ACHN (cell line): ENCODE data around the gene TNFAIP3.
"Not testable (repeated sequence)": the region's sequence is repeated elsewhere in the genome, so short reads cannot be mapped to it uniquely, and the experiment has no call there.

Source experiments
- DNase-seq: peaks from one replicate; pipeline ENCODE4 v3.0.0-alpha.2; 2015
- in situ Hi-C: cut with HindIII; loops from 2 replicates; pipeline ENCODE4 v1.10.0; 2017; ENCODE audit warnings: low sequenced_read_pairs, low pct_ligation_motif_present, low pct_unique_long_range_greater_than_20kb

TNFAIP3 gene

DNA sequence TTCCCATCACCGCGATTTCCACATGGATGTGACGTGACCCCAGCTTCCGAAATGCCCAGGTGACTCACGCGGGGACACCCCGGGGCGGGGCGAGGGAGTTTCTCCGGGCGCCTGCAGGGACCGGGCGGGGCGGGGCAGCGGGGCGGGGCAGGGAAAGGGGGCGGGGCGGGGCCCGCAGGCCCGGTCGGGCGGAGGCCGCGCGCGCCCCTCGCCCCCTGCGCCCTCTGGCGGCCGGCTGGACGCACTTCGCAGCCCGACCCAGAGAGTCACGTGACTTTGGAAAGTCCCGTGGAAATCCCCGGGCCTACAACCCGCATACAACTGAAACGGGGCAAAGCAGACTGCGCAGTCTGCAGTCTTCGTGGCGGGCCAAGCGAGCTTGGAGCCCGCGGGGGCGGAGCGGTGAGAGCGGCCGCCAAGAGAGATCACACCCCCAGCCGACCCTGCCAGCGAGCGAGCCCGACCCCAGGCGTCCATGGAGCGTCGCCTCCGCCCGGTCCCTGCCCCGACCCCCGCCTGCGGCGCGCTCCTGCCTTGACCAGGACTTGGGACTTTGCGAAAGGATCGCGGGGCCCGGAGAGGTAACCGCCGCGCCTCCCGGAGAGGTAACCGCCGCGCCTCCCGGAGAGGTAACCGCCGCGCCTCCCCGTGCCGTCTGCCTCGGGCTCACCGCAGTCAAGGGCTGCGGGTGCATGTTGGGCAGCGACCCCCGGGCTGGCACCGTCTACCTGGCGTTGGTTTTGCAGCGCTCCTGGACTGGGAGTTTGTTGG lies at the start of gene TNFAIP3:
Gene TNFAIP3, plus strand, starts transcription at position 346 of the 771 bp plus-strand sequence. CDS start 3,969 bp downstream, outside the sequence.
- in situ Hi-C loops, result no loop called here
- peak; percentile 91 for DNase-seq

DNA sequence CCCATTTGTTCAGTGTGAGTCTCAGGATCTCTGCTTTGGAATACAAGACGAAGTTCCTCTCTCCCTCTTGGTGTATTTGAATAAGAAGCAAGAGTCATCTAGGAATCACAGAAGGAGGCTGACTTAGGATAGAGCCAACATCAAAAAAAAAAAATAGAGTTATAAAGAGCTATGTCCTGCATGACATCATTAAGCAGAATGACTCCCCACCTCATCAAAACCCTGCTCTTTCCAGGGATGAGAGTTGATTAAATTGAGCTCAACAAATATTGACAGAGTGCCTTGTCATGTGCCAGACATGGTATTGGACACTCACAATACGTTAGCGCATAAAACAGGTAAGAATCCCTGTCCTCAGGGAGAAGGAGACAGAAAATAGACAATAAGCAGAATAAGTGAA lies 48.6 kb upstream of the TNFAIP3 start:
- in situ Hi-C loops, result no loop called here
- DNase-seq, result no peak

DNA sequence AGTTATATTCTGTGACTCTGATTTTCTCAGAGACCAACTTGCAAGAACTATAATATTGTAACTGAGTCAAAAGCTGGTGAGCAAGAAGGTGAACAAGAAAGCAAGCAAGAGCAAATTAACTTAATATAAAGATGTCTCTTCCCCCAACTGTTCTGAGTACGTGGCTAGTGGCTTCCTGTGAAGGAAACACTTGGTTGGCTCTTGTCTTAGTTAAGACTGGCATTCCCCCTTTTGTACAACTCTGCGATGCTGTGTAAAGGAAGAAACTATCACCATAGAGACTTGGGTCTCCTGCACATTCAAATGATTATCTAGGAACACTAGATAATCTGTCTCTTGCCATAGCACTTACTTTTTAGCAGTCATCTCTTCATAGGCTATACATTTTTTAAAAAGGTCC lies 47.3 kb upstream of the TNFAIP3 start:
- no peak for DNase-seq
- in situ Hi-C loops, result no loop called here

DNA sequence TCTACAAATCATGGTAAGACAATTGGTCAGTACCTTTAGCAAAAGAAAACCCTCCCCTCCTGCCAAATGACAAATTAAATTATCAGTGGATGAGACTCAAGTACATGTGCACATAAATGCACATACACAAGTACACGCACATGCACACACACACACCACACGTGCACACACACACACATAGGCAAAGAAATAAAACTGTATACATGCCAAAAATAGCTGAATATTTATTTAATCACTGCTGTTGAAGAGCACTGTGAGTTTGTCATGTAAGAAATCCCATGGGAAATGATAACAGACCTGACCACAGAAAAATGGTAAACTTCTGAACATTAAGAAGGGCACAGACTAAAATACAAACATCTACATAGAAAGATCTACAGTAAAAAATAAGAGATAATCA lies 46.6 kb upstream of the TNFAIP3 start:
- in situ Hi-C loops, result no loop called here
- no peak for DNase-seq

DNA sequence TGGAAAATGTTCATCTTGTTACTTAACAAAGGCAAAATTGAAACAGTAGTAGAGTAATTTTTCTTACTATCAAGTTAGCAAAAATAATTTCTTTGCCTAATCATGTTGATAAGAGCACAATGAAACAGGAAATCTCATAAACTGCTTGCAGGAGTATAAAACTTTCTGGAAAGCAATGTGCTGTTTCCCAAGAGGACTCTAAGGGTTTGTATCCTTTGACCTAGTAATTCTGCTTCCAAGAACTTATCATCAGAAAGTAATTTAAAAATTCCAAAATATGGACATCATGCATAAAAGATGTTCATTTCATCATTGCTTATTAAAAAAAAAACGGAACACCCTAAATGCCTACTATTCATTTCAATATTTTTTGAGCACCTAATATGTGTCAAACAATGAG lies 46.1 kb upstream of the TNFAIP3 start:
- in situ Hi-C loops, result no loop called here

DNA sequence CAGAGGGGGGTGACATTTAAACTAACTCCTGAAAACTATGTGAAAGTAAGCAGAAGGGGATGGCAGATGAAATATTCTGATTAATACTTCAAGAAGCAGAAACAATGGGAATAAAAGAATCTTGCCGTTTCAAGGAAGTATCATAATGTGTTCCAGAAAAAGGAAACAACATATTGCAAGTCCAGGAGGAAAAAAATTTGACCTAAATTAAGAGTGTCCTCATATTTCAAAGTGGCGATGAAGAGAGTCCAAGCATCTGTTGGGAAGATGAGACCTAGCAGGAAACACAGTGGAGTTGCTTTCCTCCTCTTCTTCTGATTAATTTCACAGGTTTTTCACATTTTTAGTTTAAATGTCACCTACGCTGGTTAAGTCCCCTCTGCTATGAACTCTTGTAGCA lies 45.6 kb upstream of the TNFAIP3 start:
- in situ Hi-C loops, result no loop called here
- no peak for DNase-seq

More for the DNA sequence above, 46.1 kb upstream of the TNFAIP3 start:
- DNase-seq, result no peak

DNA sequence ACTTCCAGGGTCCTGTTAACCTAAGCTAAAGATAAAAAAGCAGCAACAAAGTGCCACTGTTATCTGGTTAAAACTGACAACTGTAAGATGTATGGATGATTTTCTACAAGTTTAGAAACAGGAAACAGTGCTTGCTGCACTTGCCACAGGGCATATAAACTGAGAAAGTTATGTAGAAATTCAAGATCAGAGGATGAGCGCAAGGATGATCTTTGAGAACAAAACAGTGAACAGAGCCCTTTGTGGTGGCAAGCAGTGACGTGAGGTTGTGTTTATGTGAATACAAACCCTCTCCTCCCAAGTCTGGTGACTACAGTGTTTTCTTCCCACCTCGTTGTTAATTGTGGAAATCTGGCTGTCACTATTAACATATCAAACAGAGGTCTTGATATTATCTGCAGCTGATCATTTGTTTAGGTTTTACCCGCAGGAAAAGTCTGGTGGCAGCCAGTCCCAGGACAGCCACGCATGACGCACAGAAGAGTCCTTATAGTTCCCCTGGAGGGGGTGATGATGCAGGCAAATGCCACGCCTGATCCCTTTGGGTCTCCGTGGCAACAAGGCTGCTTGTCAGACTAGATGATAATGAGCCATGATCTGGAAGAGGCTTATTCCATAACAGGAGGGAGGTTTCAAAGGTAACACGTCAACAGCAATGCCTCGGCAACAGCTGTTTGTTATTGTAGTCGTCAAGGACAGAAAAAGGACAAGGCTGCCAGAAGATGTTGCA lies 43.1 kb upstream of the TNFAIP3 start:
- no peak for DNase-seq
- in situ Hi-C loops, result no loop called here

DNA sequence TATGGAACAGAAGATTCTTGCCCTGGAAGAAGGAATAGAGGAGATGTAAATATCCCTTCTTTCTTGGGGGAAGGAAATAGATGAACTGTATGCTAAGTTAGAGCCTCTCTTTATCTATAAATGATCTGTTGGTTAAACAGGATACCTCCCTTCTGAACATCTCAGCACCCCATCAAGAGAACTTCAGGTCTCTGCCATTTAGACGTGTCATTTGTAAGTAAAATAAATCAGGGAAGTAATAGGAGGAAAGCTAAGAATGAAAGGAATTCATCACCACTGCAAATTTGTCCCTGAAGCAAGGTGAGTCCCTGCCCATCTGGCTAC lies 42.5 kb upstream of the TNFAIP3 start:
- no peak for DNase-seq
- in situ Hi-C loops, result no loop called here

DNA sequence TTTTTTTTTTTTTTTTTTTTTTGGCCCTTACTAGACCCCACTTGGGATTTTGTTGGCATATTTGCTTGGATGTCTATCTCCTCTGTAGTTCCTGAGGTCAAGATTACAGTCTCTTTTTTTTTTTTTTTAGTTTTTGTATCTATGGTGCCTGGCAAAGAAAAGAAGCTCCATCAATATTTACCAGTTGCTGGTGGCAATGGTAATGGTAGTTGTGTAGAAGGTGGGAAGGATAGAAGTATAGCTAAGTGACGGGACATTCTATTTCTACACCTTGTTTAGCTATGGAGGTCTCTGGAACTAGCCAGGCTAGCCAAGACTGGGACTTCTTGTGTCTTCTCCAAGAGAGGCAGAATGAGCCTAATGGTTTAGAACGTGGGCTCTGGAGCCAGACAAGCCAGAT lies 42.2 kb upstream of the TNFAIP3 start:
- in situ Hi-C loops, result no loop called here

DNA sequence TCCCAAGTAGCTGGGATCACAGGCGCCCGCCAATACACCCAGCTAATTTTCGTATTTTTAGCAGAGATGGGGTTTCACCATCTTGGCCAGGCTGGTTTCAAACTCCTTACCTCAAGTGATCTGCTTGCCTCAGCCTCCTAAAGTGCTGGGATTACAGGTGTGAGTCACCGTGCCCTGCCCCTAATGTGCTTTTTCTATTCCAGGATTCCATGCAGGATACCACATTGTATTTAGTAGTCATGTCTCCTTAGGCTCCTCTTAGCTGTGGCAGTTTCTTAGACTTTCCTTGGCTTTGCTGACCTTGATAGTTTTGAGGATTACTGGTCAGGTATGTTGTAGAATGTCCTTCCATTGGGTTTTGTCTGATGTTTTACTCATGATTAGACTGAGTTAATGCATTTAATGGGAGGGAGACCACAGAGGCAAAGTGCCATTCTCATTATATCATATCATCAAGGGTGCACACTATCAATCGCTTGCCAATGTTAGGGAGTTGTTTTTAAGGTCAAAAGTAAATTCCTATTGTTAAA lies 39.6 kb upstream of the TNFAIP3 start:
- no peak for DNase-seq

More for the DNA sequence above, 42.2 kb upstream of the TNFAIP3 start:
- no peak for DNase-seq

DNA sequence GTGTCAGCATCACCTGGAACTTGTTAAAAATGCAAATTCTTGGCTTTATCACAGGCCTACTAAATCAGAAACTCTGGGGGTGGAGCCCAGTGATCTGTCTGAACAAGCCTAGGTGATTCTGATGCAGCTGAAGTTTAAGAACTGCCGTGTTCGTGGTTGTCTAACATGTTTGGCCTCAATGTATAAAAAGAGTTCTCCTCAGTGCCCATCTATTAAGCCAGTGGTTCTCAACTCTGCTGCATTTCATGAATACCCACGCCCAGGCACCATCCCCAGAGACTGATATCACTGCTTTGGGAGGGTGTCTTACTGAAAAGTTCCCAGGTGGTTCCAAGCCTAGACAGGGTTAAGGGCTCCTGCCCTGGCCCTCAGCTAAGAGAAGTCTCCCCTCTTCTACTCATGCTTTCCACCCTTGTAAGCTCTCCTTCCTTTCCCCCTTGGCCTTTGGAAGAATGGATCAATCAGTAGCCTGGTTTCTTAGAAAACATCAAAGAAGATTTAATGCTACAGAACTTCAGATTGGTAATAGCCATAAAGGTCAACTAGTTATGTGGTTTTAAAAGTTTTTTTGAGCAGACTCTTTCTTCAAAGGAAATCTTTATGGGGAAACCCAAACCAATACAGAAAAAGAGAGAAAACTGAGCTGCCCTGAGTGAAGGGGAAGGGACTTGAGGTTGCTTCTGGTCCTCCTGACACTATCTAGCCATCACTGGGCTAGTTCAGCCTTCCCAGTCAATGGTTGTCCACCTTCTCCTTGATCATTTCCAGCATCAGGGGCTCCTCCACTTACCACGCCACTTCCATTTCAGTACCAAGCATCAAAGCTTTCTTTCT lies 38.9 kb upstream of the TNFAIP3 start:
- in situ Hi-C loops, result no loop called here
- DNase-seq, result no peak

More for the DNA sequence above, 39.6 kb upstream of the TNFAIP3 start:
- in situ Hi-C loops, result no loop called here

DNA sequence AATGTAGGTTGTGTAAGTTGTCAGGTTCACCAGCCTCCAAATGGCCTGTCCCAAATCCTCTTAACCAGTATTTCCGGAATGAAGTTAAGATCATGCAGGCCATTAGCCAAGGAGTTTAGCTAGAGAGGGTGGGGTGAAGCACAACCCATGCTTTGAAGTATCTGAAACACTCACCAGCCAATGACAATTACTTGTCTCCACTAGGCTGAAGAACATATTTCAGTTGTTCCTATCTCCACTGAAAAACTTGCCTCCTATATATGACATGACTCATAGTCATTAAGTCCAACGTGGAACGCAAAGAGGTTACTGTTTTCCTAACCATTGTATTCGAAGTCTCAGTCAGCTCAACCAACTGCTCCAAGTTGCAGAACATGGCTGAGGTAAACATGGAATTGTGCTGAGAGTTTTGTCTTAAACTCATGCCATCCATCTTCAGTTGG lies 37.4 kb upstream of the TNFAIP3 start:
- in situ Hi-C loops, result no loop called here
- DNase-seq, result no peak

DNA sequence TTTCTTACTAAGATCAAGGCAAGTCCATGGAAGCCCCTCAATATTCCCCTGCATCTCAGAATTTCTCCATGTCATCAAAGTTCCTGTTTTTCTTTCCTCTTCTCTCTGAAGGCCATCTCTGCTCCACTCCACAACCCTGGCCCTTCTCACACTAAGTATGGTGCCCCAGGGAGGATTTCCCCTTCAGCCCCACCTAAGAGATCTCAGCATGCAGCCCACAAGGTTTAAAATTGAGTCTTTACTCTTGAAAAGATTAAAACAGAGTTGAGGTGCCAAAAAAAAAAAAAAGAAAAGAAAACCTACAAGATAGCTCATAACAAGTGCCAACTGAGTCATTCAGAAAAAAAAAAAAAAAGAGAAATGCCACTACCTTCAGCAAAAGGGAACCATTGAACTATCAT lies 36.5 kb upstream of the TNFAIP3 start:
- DNase-seq, result no peak
- in situ Hi-C loops, result no loop called here

DNA sequence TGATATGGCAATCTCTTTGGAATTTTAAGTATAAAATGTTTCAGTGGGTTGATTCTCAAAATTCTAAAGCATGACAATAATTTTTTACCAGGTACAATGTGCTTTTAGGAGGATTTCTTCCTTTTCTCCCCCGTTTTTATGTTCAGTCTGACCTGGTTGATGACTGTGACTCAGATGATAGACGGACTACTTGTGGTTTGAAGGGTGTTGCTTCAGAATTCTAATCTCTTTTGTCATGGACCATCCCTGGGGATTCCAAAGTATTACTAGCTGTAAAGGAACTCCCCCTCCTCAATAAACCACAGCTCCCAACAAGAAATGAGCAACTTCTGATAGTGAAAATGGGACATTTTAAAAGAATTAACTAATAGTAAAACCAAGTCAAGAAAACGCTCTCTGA lies 34.9 kb upstream of the TNFAIP3 start:
- in situ Hi-C loops, result no loop called here
- DNase-seq, result peak; percentile 89

DNA sequence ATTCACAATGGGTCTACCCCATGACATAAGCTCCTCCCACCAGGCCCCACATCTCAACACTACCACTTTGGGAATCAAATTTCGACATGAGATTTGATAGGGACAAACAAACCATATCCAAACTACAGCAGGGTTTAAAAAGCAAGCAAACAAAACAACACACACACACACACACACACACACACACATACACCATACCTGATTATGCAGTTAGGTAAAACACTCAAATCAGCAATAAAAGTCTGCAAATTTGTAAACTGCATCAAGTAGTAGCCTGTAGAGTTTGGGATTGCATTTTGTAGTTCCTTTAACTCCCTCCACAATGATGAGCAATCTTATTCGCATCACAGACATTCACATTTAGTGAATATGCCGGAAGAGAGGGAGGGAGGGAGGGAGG lies 32.6 kb upstream of the TNFAIP3 start:
- DNase-seq, result no peak
- in situ Hi-C loops, result no loop called here

DNA sequence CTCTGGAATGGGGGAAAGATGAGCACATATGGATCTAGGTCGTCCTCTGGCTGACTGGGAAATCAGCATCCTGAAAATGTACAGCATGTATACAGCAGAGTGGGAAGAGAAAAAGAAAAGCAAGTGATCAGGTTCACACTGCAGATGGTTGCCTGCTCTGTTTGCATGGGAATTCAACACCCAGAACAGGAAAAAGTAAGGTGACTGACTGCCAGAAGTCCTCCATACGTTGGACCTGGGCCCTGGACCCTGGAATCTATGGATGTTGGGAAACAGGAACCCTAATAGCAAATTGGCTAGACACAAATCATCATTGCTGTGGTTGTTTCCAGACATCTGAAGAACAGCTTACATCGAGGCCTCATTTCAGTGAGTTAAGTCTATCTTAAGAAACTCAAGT lies 30.3 kb upstream of the TNFAIP3 start:
- in situ Hi-C loops, result no loop called here
- no peak for DNase-seq

DNA sequence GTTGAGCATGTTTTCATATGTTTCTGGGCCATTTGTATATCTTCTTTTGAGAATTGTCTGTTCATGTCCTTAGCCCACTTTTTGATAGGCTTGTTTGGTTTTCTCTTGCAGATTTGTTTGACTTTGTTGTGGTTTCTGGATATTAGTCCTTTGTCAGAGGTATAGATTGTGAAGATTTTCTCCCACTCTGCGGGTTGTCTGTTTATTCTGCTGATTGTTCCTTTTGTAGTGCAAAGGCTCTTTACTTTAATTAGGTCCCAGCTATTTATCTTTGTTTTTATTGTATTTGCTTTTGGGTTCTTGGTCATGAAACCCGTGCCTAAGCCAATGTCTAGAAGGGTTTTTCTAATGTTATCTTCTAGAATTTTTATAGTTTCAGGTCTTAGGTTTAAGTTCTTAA lies 29.0 kb upstream of the TNFAIP3 start:
- DNase-seq, in situ Hi-C loops: not testable (repeated sequence)

DNA sequence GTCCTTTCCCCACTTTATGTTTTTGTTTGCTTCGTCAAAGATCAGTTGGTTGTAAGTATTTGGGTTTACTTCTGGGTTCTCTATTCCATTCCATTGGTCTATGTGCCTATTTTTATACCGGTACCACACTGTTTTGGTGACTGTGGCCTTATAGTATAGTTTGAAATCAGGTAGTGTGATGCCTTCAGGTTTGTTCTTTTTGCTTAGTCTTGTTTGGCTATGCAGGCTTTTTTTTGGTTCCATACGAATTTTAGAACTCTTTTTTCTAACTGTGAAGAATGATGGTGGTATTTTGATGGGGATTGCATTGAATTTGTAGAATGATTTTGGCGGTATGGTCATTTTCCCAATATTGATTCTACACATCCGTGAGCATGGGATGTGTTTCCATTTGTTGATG lies 28.5 kb upstream of the TNFAIP3 start:
- in situ Hi-C loops, DNase-seq: not testable (repeated sequence)

DNA sequence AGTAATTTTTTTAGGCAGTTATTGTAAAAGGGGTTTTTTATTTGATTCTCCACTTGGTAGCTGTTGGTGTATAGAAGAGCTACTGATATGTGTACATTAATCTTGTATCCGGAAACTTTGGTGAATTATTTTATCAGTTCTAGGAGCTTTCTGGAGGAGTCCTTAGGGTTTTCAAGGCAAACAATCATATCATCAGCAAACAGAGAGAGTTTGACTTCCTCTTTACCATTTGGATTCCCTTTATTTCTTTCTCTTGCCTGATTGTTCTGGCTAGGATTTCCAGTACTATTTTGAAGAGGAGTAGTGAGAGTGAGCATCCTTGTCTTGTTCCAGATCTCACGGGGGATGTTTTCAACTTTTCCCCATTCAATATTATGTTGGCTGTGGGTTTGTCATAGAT lies 28.0 kb upstream of the TNFAIP3 start:
- in situ Hi-C loops, result no loop called here
- DNase-seq, result no peak
